ENCODE measurements around the gene PPIF.
A peak's percentile ranks its signal among the peaks of the same experiment; 100 is the strongest.

PPIF gene

DNA sequence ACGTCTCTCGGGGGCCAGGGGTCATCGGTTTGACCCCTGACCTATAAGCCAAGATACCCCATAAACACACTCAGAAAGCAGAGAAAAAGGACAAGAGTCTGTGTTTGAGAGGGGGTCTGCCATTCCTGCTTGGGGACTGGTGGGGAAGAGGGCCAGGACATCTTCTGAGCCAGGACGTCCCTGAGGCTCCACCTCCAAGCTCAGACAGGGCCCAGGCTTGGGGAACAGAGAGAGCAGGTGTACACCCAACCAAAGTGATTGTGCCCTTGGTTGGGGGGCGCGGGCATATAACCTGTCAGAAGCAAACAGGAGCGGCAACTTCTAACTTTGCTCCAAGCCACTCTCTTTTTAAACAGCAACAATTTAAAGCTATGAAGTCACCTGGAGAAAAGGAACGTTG lies 33.9 kb upstream of the PPIF start:
- Histone ChIP-seq H3K27me3 (ENCODE audit: insufficient read depth, poor library complexity, severe bottlenecking) (no peaks in the 10 kb centered on the region), H3K4me3 (replicated peaks; ENCODE audit: insufficient read depth, low read length) (no peak overlapping the region), H3K27ac (replicated peaks) (no peak overlapping the region)
- TF ChIP-seq SPI1 (IDR thresholded peaks at IDR 0.05; ENCODE audit: borderline replicate concordance, low read depth) (no peak), POLR2AphosphoS5 (IDR thresholded peaks at IDR 0.05; ENCODE audit: low read depth) (no peak), GABPA (IDR thresholded peaks at IDR 0.05; ENCODE audit: low read depth) (no peak)
- TF ChIP-seq, protein P1, sequence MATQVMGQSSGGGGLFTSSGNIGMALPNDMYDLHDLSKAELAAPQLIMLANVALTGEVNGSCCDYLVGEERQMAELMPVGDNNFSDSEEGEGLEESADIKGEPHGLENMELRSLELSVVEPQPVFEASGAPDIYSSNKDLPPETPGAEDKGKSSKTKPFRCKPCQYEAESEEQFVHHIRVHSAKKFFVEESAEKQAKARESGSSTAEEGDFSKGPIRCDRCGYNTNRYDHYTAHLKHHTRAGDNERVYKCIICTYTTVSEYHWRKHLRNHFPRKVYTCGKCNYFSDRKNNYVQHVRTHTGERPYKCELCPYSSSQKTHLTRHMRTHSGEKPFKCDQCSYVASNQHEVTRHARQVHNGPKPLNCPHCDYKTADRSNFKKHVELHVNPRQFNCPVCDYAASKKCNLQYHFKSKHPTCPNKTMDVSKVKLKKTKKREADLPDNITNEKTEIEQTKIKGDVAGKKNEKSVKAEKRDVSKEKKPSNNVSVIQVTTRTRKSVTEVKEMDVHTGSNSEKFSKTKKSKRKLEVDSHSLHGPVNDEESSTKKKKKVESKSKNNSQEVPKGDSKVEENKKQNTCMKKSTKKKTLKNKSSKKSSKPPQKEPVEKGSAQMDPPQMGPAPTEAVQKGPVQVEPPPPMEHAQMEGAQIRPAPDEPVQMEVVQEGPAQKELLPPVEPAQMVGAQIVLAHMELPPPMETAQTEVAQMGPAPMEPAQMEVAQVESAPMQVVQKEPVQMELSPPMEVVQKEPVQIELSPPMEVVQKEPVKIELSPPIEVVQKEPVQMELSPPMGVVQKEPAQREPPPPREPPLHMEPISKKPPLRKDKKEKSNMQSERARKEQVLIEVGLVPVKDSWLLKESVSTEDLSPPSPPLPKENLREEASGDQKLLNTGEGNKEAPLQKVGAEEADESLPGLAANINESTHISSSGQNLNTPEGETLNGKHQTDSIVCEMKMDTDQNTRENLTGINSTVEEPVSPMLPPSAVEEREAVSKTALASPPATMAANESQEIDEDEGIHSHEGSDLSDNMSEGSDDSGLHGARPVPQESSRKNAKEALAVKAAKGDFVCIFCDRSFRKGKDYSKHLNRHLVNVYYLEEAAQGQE (IDR thresholded peaks at IDR 0.05; ENCODE audit: insufficient replicate concordance, low read depth) = no peak
- TF ChIP-seq, protein P2, sequence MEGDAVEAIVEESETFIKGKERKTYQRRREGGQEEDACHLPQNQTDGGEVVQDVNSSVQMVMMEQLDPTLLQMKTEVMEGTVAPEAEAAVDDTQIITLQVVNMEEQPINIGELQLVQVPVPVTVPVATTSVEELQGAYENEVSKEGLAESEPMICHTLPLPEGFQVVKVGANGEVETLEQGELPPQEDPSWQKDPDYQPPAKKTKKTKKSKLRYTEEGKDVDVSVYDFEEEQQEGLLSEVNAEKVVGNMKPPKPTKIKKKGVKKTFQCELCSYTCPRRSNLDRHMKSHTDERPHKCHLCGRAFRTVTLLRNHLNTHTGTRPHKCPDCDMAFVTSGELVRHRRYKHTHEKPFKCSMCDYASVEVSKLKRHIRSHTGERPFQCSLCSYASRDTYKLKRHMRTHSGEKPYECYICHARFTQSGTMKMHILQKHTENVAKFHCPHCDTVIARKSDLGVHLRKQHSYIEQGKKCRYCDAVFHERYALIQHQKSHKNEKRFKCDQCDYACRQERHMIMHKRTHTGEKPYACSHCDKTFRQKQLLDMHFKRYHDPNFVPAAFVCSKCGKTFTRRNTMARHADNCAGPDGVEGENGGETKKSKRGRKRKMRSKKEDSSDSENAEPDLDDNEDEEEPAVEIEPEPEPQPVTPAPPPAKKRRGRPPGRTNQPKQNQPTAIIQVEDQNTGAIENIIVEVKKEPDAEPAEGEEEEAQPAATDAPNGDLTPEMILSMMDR (IDR thresholded peaks at IDR 0.05; ENCODE audit: insufficient read depth, low read length) = no peak
- DNase-seq (ENCODE audit: low read depth in 1 of 2, low spot score in 1 of 2) = no peak

GRCh38 chr10:79313911-79314439 lies 33.3 kb upstream of the PPIF start:
- DNase-seq (ENCODE audit: low read depth in 1 of 2, low spot score in 1 of 2) = no peak
- Histone ChIP-seq H3K27me3 (ENCODE audit: insufficient read depth, poor library complexity, severe bottlenecking) (no peaks in the 10 kb centered on the region), H3K4me3 (replicated peaks; ENCODE audit: insufficient read depth, low read length) (no peak overlapping the region), H3K27ac (replicated peaks) (no peak overlapping the region)
- peak; percentile 47; the same call in 1 of the 2 replicates for TF ChIP-seq POLR2AphosphoS5 (IDR thresholded peaks at IDR 0.05; ENCODE audit: low read depth)
- TF ChIP-seq, protein P2 (IDR thresholded peaks at IDR 0.05; ENCODE audit: insufficient read depth, low read length) = no peak

GRCh38 chr10:79314761-79315601 lies 32.3 kb upstream of the PPIF start:
- Histone ChIP-seq H3K4me3 (replicated peaks; ENCODE audit: insufficient read depth, low read length) (no peak overlapping the region), H3K27me3 (ENCODE audit: insufficient read depth, poor library complexity, severe bottlenecking) (no peaks in the 10 kb centered on the region), H3K27ac (replicated peaks) (no peak overlapping the region)
- TF ChIP-seq, protein P1 (IDR thresholded peaks at IDR 0.05; ENCODE audit: insufficient replicate concordance, low read depth) = no peak
- TF ChIP-seq POLR2AphosphoS5 (IDR thresholded peaks at IDR 0.05; ENCODE audit: low read depth) = no peak; the same call in 1 of the 2 replicates
- TF ChIP-seq GABPA (IDR thresholded peaks at IDR 0.05; ENCODE audit: low read depth) = no peak
- DNase-seq (ENCODE audit: low read depth in 1 of 2, low spot score in 1 of 2) = no peak

- no peaks in the 10 kb centered on the region for H3K27me3 ChIP-seq (ENCODE audit: insufficient read depth, poor library complexity, severe bottlenecking)
- no peak overlapping the region for H3K4me3 ChIP-seq (replicated peaks; ENCODE audit: insufficient read depth, low read length)
- DNase-seq (ENCODE audit: low read depth in 1 of 2, low spot score in 1 of 2) = no peak
- no peak for TF ChIP-seq SPI1 (IDR thresholded peaks at IDR 0.05; ENCODE audit: borderline replicate concordance, low read depth)
- TF ChIP-seq, protein P1 (IDR thresholded peaks at IDR 0.05; ENCODE audit: insufficient replicate concordance, low read depth) = no peak
- no peak for TF ChIP-seq POLR2AphosphoS5 (IDR thresholded peaks at IDR 0.05; ENCODE audit: low read depth)
- TF ChIP-seq, protein P2 (IDR thresholded peaks at IDR 0.05; ENCODE audit: insufficient read depth, low read length) = no peak
- no peak for TF ChIP-seq GABPA (IDR thresholded peaks at IDR 0.05; ENCODE audit: low read depth)
- H3K27ac ChIP-seq (replicated peaks) = no peak overlapping the region
These were observed 31.7 kb upstream of the PPIF start for GRCh38 chr10:79315602-79315920.

Data from HL-60 (cell line).